ENCODE data around the gene ARID3B. TPM values are rescaled to one million over a fixed set of nuclear protein-coding genes. Genes with fewer than 3 reads are reported as not detected.
"Not testable (repeated sequence)": the region's sequence is repeated elsewhere in the genome, so short reads cannot be mapped to it uniquely, and the experiment has no call there.

Gene ARID3B
- total and polyA plus RNA-seq, 3 experiments from 2014 or later, result 13.0 to 31.1 (median 30.1) TPM

- H3K9me3 Mint-ChIP-seq, result no peaks in the 10 kb centered on the region
- Histone ChIP-seq H3K4me1 (ENCODE audit: insufficient read depth, low read length) (no peaks in the 10 kb centered on the region), H3K9me3 (ENCODE audit: low read length) (no peaks in the 10 kb centered on the region), H3K27ac (ENCODE audit: low read depth, low read length) (no peak overlapping the region), H3K36me3 (ENCODE audit: insufficient read depth, low read length) (peaks cover 17% of the 10 kb centered on the region), H3K4me3 (ENCODE audit: low read length) (no peak overlapping the region), H3K27me3 (ENCODE audit: insufficient read depth, low read length, poor library complexity, severe bottlenecking) (no peaks in the 10 kb centered on the region)
- no peaks in the 10 kb centered on the region for H3K27me3 Mint-ChIP-seq
- H3K4me1 Mint-ChIP-seq, result no peaks in the 10 kb centered on the region
- ChIA-PET POLR2A (no interaction called here), CTCF (no interaction called here)
- no peak overlapping the region for H3K27ac Mint-ChIP-seq
- H3K4me3 Mint-ChIP-seq, result no peak overlapping the region
- peaks cover 0 to 82% (median 6%) of the 10 kb centered on the region in 3 donors for H3K36me3 Mint-ChIP-seq
- no peak for DNase-seq
Observed at GRCh38 chr15:74592222-74592621, 51.2 kb downstream of the ARID3B start.

GRCh38 chr15:74593122-74593521 lies 52.1 kb downstream of the ARID3B start:
- H3K9me3 Mint-ChIP-seq, result no peaks in the 10 kb centered on the region
- H3K27me3 ChIP-seq (ENCODE audit: insufficient read depth, low read length, poor library complexity, severe bottlenecking), result no peaks in the 10 kb centered on the region
- H3K27ac ChIP-seq (ENCODE audit: low read depth, low read length), result no peak overlapping the region
- no peak for DNase-seq
- no peak overlapping the region for H3K4me3 ChIP-seq (ENCODE audit: low read length)
- no peaks in the 10 kb centered on the region for H3K9me3 ChIP-seq (ENCODE audit: low read length)
- peaks cover 4% of the 10 kb centered on the region for H3K4me1 ChIP-seq (ENCODE audit: insufficient read depth, low read length)
- H3K4me1 Mint-ChIP-seq, result peaks cover 4 to 5% (median 5%) of the 10 kb centered on the region in 3 donors
- H3K36me3 ChIP-seq (ENCODE audit: insufficient read depth, low read length), result peaks cover 13% of the 10 kb centered on the region
- CTCF ChIA-PET, result no interaction called here
- no peaks in the 10 kb centered on the region for H3K27me3 Mint-ChIP-seq
- peaks cover 0 to 78% (median 6%) of the 10 kb centered on the region in 3 donors for H3K36me3 Mint-ChIP-seq
- POLR2A ChIA-PET, result no interaction called here
- no peak overlapping the region for H3K4me3 Mint-ChIP-seq
- peak overlapping the region in 2 of 8 donors; percentile 27 to 36 for H3K27ac Mint-ChIP-seq

- no peaks in the 10 kb centered on the region for H3K9me3 Mint-ChIP-seq
- peaks cover 16% of the 10 kb centered on the region for H3K4me1 ChIP-seq (ENCODE audit: insufficient read depth, low read length)
- peak overlapping the region in 3 of 8 donors; percentile 7 to 70 (median 11) for H3K27ac Mint-ChIP-seq
- H3K4me3 ChIP-seq (ENCODE audit: low read length), result no peak overlapping the region
- peaks cover 13% of the 10 kb centered on the region for H3K36me3 ChIP-seq (ENCODE audit: insufficient read depth, low read length)
- H3K27me3 ChIP-seq (ENCODE audit: insufficient read depth, low read length, poor library complexity, severe bottlenecking), result no peaks in the 10 kb centered on the region
- H3K27ac ChIP-seq (ENCODE audit: low read depth, low read length), result no peak overlapping the region
- peaks cover 17 to 18% (median 18%) of the 10 kb centered on the region in 3 donors for H3K4me1 Mint-ChIP-seq
- CTCF ChIA-PET, result no interaction called here
- H3K9me3 ChIP-seq (ENCODE audit: low read length), result no peaks in the 10 kb centered on the region
- POLR2A ChIA-PET, result no interaction called here
- H3K36me3 Mint-ChIP-seq, result peaks cover 0 to 73% (median 6%) of the 10 kb centered on the region in 3 donors
- no peaks in the 10 kb centered on the region for H3K27me3 Mint-ChIP-seq
- no peak overlapping the region for H3K4me3 Mint-ChIP-seq
- DNase-seq, result no peak
Observed at GRCh38 chr15:74594455-74594854, 53.4 kb downstream of the ARID3B start.

- no peaks in the 10 kb centered on the region for H3K9me3 ChIP-seq (ENCODE audit: low read length)
- H3K4me1 ChIP-seq (ENCODE audit: insufficient read depth, low read length), result peaks cover 20% of the 10 kb centered on the region
- Mint-ChIP-seq H3K36me3 (peaks cover 0 to 65% (median 4%) of the 10 kb centered on the region in 3 donors), H3K27ac (peak overlapping the region in 2 of 8 donors; percentile 33 to 57), H3K9me3 (no peaks in the 10 kb centered on the region), H3K4me3 (peak overlapping the region in 1 of 7 donors; percentile 51), H3K4me1 (peaks cover 19 to 21% (median 20%) of the 10 kb centered on the region in 3 donors), H3K27me3 (no peaks in the 10 kb centered on the region)
- no peak overlapping the region for H3K4me3 ChIP-seq (ENCODE audit: low read length)
- H3K27ac ChIP-seq (ENCODE audit: low read depth, low read length), result no peak overlapping the region
- ChIA-PET CTCF (no interaction called here), POLR2A (no interaction called here)
- no peak for DNase-seq
- H3K27me3 ChIP-seq (ENCODE audit: insufficient read depth, low read length, poor library complexity, severe bottlenecking), result no peaks in the 10 kb centered on the region
- H3K36me3 ChIP-seq (ENCODE audit: insufficient read depth, low read length), result peaks cover 11% of the 10 kb centered on the region
Observed at GRCh38 chr15:74595271-74595670, 54.3 kb downstream of the ARID3B start.

- H3K27ac ChIP-seq (ENCODE audit: low read depth, low read length); H3K4me3 ChIP-seq (ENCODE audit: low read length); H3K9me3 Mint-ChIP-seq; H3K4me3 Mint-ChIP-seq; H3K27me3 ChIP-seq (ENCODE audit: insufficient read depth, low read length, poor library complexity, severe bottlenecking); H3K36me3 ChIP-seq (ENCODE audit: insufficient read depth, low read length); DNase-seq; CTCF ChIA-PET; H3K27me3 Mint-ChIP-seq; H3K9me3 ChIP-seq (ENCODE audit: low read length); POLR2A ChIA-PET: not testable (repeated sequence)
- H3K4me1 ChIP-seq (ENCODE audit: insufficient read depth, low read length), result peaks cover 20% of the 10 kb centered on the region
- Mint-ChIP-seq H3K4me1 (peaks cover 19 to 21% (median 20%) of the 10 kb centered on the region in 3 donors), H3K27ac (peak overlapping the region in 1 of 8 donors; percentile 78), H3K36me3 (peaks cover 0 to 50% (median 3%) of the 10 kb centered on the region in 3 donors)
Observed at GRCh38 chr15:74596736-74597135, 55.7 kb downstream of the ARID3B start.

GRCh38 chr15:74597146-74597705 lies 56.2 kb downstream of the ARID3B start:
- H3K4me1 Mint-ChIP-seq, result peaks cover 19 to 21% (median 20%) of the 10 kb centered on the region in 3 donors
- peak overlapping the region in 1 of 8 donors; percentile 17 for H3K27ac Mint-ChIP-seq
- H3K27ac ChIP-seq (ENCODE audit: low read depth, low read length); H3K27me3 ChIP-seq (ENCODE audit: insufficient read depth, low read length, poor library complexity, severe bottlenecking); DNase-seq; H3K9me3 ChIP-seq (ENCODE audit: low read length); H3K27me3 Mint-ChIP-seq; H3K9me3 Mint-ChIP-seq; CTCF ChIA-PET; H3K36me3 ChIP-seq (ENCODE audit: insufficient read depth, low read length); H3K4me3 Mint-ChIP-seq; H3K4me3 ChIP-seq (ENCODE audit: low read length): not testable (repeated sequence)
- peaks cover 20% of the 10 kb centered on the region for H3K4me1 ChIP-seq (ENCODE audit: insufficient read depth, low read length)
- POLR2A ChIA-PET, result interaction anchor here (2.3 kb wide), 1 partner anchor 18 kb away, joined by 20 read pairs; the partner anchor contains the start of gene CLK3
- H3K36me3 Mint-ChIP-seq, result peaks cover 0 to 45% (median 3%) of the 10 kb centered on the region in 3 donors

- ChIA-PET POLR2A (interaction anchor here (1.0 to 2.3 kb wide), 2 partner anchors 17 to 52 kb away, joined by 3 to 20 read pairs; partner anchors contain the start of gene CLK3), CTCF (interaction anchor here (1.0 to 1.5 kb wide), 3 partner anchors 34 to 224 kb away, joined by 3 to 5 read pairs (median 4); no protein-coding TSS in a partner anchor)
- Mint-ChIP-seq H3K9me3 (no peaks in the 10 kb centered on the region), H3K36me3 (peaks cover 0 to 35% (median 0%) of the 10 kb centered on the region in 3 donors), H3K27ac (peak overlapping the region; percentile 73 to 100 (median 99)), H3K27me3 (no peaks in the 10 kb centered on the region), H3K4me3 (peak overlapping the region; percentile 89 to 100 (median 97)), H3K4me1 (peaks cover 19 to 21% (median 20%) of the 10 kb centered on the region in 3 donors)
- H3K9me3 ChIP-seq (ENCODE audit: low read length), result no peaks in the 10 kb centered on the region
- H3K27ac ChIP-seq (ENCODE audit: low read depth, low read length), result peak overlapping the region; percentile 83
- H3K4me1 ChIP-seq (ENCODE audit: insufficient read depth, low read length), result peaks cover 20% of the 10 kb centered on the region
- H3K36me3 ChIP-seq (ENCODE audit: insufficient read depth, low read length), result no peaks in the 10 kb centered on the region
- DNase-seq, result peak; percentile 78 to 89 (median 84)
- no peaks in the 10 kb centered on the region for H3K27me3 ChIP-seq (ENCODE audit: insufficient read depth, low read length, poor library complexity, severe bottlenecking)
- H3K4me3 ChIP-seq (ENCODE audit: low read length), result peak overlapping the region; percentile 93
Observed at GRCh38 chr15:74598126-74598842, 57.3 kb downstream of the ARID3B start.

GRCh38 chr15:74599156-74599555 lies 58.1 kb downstream of the ARID3B start:
- peaks cover 19 to 21% (median 20%) of the 10 kb centered on the region in 3 donors for H3K4me1 Mint-ChIP-seq
- no peaks in the 10 kb centered on the region for H3K36me3 ChIP-seq (ENCODE audit: insufficient read depth, low read length)
- H3K27ac ChIP-seq (ENCODE audit: low read depth, low read length), result peak overlapping the region; percentile 83
- no peaks in the 10 kb centered on the region for H3K9me3 ChIP-seq (ENCODE audit: low read length)
- ChIA-PET CTCF (interaction anchor here (0.5 to 1.5 kb wide), 4 partner anchors 33 to 225 kb away, joined by 3 to 5 read pairs (median 4); no protein-coding TSS in a partner anchor), POLR2A (interaction anchor here (1.0 to 2.3 kb wide), 2 partner anchors 16 to 53 kb away, joined by 3 to 20 read pairs; partner anchors contain the start of gene CLK3)
- peaks cover 0 to 29% (median 0%) of the 10 kb centered on the region in 3 donors for H3K36me3 Mint-ChIP-seq
- peak overlapping the region in 7 of 8 donors; percentile 24 to 100 (median 98) for H3K27ac Mint-ChIP-seq
- no peaks in the 10 kb centered on the region for H3K27me3 ChIP-seq (ENCODE audit: insufficient read depth, low read length, poor library complexity, severe bottlenecking)
- H3K4me1 ChIP-seq (ENCODE audit: insufficient read depth, low read length), result peaks cover 20% of the 10 kb centered on the region
- peak overlapping the region; percentile 89 to 100 (median 97) for H3K4me3 Mint-ChIP-seq
- no peaks in the 10 kb centered on the region for H3K27me3 Mint-ChIP-seq
- peak overlapping the region; percentile 93 for H3K4me3 ChIP-seq (ENCODE audit: low read length)
- no peaks in the 10 kb centered on the region for H3K9me3 Mint-ChIP-seq
- DNase-seq, result no peak

Data from CD8-positive, alpha-beta memory T cell (primary cell).